IMR-90 (cell line): ENCODE results near the gene ARSB.

ENCODE experiments used
- TF ChIP-seq, protein P1 (sequence below): fragments of 150-350 bp; IDR thresholded peaks from 2 replicates; pipeline ENCODE4 v1.6.1; 2017; ENCODE audit warnings: mild to moderate bottlenecking, antibody characterized with exemption, low read length, low read depth
- TF ChIP-seq, protein P2 (sequence below): conservative IDR thresholded peaks from 2 replicates; pipeline ENCODE4 v1.5.1; 2012; ENCODE audit warnings: mild to moderate bottlenecking, low read depth, low read length, improper control_type of control experiment

DNA sequence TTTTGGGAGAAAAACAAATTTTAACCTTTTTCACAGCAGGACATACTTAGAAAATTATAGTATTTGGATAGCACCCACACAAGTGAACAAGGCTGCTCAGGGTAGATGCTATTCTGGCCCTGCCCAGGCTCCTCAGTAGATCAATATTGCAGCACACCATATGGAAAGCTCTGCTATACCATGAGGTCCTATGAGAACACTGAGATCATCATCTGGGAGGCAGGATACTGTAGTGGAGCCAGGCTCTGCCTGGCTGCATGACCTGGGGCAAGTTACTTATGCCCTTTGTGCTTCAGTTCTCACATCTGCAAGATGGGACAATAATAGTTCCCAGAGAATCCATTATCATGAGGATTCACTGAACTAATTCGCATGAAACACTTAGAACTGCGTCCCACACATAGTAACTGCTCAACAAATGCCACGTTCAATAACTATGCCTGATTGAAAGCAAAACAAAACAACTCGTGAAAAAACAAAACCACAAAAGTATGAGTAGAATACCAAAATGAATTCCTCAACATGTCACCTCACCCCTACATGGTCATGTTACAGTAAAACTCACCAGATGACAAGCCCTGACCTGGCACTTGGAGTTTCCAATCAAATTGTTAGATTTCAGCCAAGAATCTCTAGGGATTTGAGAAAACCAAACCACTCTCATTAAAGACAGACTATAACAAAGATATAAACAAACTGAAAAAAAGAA, 31.9 kb downstream of the ARSB start:
- TF ChIP-seq, protein P1, sequence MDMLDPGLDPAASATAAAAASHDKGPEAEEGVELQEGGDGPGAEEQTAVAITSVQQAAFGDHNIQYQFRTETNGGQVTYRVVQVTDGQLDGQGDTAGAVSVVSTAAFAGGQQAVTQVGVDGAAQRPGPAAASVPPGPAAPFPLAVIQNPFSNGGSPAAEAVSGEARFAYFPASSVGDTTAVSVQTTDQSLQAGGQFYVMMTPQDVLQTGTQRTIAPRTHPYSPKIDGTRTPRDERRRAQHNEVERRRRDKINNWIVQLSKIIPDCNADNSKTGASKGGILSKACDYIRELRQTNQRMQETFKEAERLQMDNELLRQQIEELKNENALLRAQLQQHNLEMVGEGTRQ = no peak
- TF ChIP-seq, protein P2, sequence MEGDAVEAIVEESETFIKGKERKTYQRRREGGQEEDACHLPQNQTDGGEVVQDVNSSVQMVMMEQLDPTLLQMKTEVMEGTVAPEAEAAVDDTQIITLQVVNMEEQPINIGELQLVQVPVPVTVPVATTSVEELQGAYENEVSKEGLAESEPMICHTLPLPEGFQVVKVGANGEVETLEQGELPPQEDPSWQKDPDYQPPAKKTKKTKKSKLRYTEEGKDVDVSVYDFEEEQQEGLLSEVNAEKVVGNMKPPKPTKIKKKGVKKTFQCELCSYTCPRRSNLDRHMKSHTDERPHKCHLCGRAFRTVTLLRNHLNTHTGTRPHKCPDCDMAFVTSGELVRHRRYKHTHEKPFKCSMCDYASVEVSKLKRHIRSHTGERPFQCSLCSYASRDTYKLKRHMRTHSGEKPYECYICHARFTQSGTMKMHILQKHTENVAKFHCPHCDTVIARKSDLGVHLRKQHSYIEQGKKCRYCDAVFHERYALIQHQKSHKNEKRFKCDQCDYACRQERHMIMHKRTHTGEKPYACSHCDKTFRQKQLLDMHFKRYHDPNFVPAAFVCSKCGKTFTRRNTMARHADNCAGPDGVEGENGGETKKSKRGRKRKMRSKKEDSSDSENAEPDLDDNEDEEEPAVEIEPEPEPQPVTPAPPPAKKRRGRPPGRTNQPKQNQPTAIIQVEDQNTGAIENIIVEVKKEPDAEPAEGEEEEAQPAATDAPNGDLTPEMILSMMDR = no peak
